ENCODE results near the gene NR2E1. TPM values are rescaled to one million over a fixed set of nuclear protein-coding genes. Genes with fewer than 3 reads are reported as not detected.

NR2E1 gene
- total and polyA plus RNA-seq, 8 donors = not detected

DNA sequence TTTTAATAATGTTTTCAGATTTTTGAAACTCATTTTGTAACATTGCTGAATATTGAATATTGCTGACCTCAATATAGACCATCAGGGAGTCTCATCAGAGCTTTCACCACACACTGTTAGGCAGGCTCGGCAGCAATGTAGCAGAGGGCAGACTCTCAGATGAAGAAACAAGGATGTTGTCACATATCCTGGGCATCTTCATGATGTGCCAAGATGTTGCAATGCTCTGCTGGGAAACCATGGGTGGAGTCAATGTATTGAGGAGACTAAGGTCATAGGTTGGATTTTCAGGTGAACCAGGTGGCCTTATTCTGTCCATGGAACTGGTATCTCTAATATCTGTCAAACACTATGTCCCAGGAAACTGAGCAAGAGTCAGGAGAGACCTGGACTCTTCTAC lies 27.3 kb downstream of the NR2E1 start:
- no peaks in the 10 kb centered on the region for H3K4me1 ChIP-seq
- no peak for DNase-seq
- no peak overlapping the region for H3K4me3 ChIP-seq
- intact Hi-C loops (cut with DNase I; ENCODE audit: low total_unique reads) = no loop called here
- peaks cover 0 to 4% (median 0%) of the 10 kb centered on the region in 3 donors for H3K27me3 ChIP-seq
- H3K27ac ChIP-seq = no peak overlapping the region
- TF ChIP-seq POLR2A (IDR thresholded peaks at IDR 0.05) = no peak
- no peaks in the 10 kb centered on the region for H3K9me3 ChIP-seq
- no peaks in the 10 kb centered on the region for H3K36me3 ChIP-seq
- WGBS, 5 donors = 83 to 100% (median 96%) methylated on average over 1 of the region's 1 CpG

DNA sequence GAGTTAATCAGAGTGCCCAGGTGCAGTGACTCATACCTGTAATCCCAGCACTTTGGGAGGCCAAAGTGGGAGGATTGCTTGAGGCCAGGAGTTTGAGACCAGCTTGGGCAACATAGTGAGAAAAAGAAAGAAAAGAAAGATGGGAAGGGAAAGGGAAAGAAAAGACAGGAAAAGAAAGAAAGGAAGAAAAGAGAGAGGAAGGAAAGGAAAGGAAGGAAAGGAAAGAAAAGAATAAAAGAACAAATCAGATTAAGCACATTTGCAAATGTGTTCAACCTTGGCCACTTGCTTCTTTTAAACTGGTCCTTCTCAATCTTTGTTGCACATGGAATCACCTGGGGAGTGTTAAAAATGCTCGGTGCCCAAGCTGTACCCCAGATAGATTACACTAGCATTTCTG lies 28.0 kb downstream of the NR2E1 start:
- H3K27me3 ChIP-seq = peaks cover 0 to 4% (median 0%) of the 10 kb centered on the region in 3 donors
- 57 to 83% (median 79%) methylated on average over 1 of the region's 1 CpG for WGBS, 5 donors
- TF ChIP-seq POLR2AphosphoS5 (IDR thresholded peaks at IDR 0.05) (no peak), POLR2A (IDR thresholded peaks at IDR 0.05) (no peak)
- no peak overlapping the region for H3K4me3 ChIP-seq
- no peaks in the 10 kb centered on the region for H3K4me1 ChIP-seq
- no peaks in the 10 kb centered on the region for H3K9me3 ChIP-seq
- no peak overlapping the region for H3K27ac ChIP-seq
- intact Hi-C loops (cut with DNase I; ENCODE audit: low total_unique reads) = no loop called here
- no peaks in the 10 kb centered on the region for H3K36me3 ChIP-seq
- no peak for DNase-seq

DNA sequence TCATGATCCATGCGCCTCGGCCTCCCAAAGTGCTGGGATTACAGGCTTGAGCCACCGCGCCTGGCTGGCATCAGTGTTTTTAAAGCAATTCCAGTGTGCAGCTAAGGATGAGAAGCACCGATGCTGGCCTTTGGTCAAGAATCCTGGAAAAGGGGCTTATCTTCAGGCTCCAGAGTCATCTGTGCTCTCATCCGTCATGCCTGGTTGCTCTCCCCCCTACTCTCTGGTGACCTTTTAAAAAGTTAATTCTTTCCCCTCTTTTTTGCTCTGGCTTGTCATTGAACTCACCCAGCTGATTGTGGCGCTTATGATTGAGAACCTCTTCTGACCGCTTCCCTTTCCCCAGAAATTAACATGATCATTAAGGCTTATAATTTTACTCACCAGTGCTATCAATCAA lies 28.7 kb downstream of the NR2E1 start:
- Histone ChIP-seq H3K27ac (no peak overlapping the region), H3K27me3 (peaks cover 0 to 4% (median 0%) of the 10 kb centered on the region in 3 donors), H3K9me3 (no peaks in the 10 kb centered on the region), H3K4me1 (no peaks in the 10 kb centered on the region), H3K4me3 (no peak overlapping the region), H3K36me3 (no peaks in the 10 kb centered on the region)
- WGBS, 5 donors = 75 to 90% (median 82%) methylated on average over 8 of the region's 8 CpGs
- no peak for DNase-seq
- intact Hi-C loops (cut with DNase I; ENCODE audit: low total_unique reads) = no loop called here
- TF ChIP-seq POLR2AphosphoS5 (IDR thresholded peaks at IDR 0.05) (no peak), EP300 (IDR thresholded peaks at IDR 0.05) (no peak), POLR2A (IDR thresholded peaks at IDR 0.05) (no peak)
- TF ChIP-seq, protein P1, sequence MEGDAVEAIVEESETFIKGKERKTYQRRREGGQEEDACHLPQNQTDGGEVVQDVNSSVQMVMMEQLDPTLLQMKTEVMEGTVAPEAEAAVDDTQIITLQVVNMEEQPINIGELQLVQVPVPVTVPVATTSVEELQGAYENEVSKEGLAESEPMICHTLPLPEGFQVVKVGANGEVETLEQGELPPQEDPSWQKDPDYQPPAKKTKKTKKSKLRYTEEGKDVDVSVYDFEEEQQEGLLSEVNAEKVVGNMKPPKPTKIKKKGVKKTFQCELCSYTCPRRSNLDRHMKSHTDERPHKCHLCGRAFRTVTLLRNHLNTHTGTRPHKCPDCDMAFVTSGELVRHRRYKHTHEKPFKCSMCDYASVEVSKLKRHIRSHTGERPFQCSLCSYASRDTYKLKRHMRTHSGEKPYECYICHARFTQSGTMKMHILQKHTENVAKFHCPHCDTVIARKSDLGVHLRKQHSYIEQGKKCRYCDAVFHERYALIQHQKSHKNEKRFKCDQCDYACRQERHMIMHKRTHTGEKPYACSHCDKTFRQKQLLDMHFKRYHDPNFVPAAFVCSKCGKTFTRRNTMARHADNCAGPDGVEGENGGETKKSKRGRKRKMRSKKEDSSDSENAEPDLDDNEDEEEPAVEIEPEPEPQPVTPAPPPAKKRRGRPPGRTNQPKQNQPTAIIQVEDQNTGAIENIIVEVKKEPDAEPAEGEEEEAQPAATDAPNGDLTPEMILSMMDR (IDR thresholded peaks at IDR 0.05) = no peak

DNA sequence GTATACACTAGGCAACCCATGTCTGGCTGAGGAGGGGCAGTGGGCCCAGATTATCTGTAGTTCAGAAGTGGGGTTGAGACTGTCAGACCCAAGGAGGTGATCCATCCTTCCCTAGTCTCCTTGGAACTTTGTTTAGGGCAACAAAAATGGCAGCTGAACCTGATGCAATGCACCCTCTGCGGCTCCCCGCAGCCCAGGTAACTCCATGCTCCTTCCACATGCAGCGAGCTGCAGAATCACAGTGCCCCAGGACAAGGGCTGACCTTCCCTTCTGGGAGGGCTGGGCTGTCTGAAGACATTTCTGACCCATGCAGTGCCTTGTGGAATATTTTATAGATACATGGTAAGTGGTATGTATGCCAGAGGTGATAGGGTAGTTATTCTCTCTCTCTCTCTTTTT lies 29.4 kb downstream of the NR2E1 start:
- 88 to 97% (median 89%) methylated on average over 3 of the region's 3 CpGs for WGBS, 5 donors
- DNase-seq = no peak
- Histone ChIP-seq H3K27me3 (no peaks in the 10 kb centered on the region), H3K4me3 (no peak overlapping the region), H3K4me1 (no peaks in the 10 kb centered on the region), H3K36me3 (no peaks in the 10 kb centered on the region), H3K27ac (no peak overlapping the region), H3K9me3 (no peaks in the 10 kb centered on the region)
- intact Hi-C loops (cut with DNase I; ENCODE audit: low total_unique reads) = no loop called here
- no peak for TF ChIP-seq POLR2A (IDR thresholded peaks at IDR 0.05)
- TF ChIP-seq EP300 (IDR thresholded peaks at IDR 0.05) = no peak
- TF ChIP-seq POLR2AphosphoS5 (IDR thresholded peaks at IDR 0.05) = no peak
- TF ChIP-seq, protein P1 (IDR thresholded peaks at IDR 0.05) = no peak

DNA sequence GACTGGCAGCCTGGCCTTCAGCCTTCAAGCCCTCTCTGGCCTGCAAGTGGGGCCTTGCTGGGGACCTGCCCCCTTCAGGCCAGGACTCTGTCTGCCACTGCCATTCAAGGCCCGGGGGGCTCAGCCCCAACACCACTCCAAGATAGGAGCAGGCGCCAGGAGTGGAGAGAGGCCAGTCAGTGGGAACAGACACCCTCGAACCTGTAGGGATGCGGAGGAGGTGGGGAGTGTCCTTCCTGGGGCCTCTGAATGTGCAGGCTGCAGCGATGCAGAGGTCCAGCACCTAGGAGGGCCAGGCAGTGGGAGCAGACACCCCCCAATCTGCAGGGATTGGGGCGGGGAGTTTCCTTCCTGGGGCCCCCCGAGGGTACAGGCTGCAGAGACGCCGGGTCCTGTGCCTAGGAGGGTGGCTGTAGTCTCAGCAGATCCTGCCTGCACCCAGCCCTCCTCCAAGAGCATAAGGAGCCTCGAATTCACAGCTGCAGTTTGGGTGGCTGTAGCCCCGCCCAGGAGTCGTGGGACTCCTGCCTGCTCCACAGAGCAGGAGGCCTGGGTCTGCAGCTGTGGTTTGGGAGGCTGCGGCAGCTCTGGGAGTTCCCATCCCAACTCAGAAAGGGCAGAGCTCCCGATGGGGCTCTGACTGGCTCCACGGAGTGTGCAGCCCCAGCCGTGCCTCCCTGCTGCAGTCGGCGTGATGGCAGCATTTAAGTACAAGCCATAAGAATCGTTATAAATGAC lies 33.1 kb downstream of the NR2E1 start:
- DNase-seq = no peak
- Histone ChIP-seq H3K9me3 (no peaks in the 10 kb centered on the region), H3K27me3 (no peaks in the 10 kb centered on the region), H3K36me3 (peaks cover 0 to 8% (median 0%) of the 10 kb centered on the region in 4 donors), H3K4me3 (no peak overlapping the region), H3K27ac (no peak overlapping the region), H3K4me1 (no peaks in the 10 kb centered on the region)
- intact Hi-C loops (cut with DNase I; ENCODE audit: low total_unique reads) = no loop called here
- 82 to 89% (median 87%) methylated on average over 11 to 19 of the region's 19 CpGs for WGBS, 5 donors
- no peak for TF ChIP-seq POLR2A (IDR thresholded peaks at IDR 0.05)
- no peak for TF ChIP-seq POLR2AphosphoS5 (IDR thresholded peaks at IDR 0.05)
- TF ChIP-seq EP300 (IDR thresholded peaks at IDR 0.05) = no peak
- TF ChIP-seq, protein P1 (IDR thresholded peaks at IDR 0.05) = no peak

All from stomach (tissue), 9 donors.